Peyer's patch (tissue), 4 donors: Measurements from ENCODE around the gene F2RL2. TPM values are rescaled to one million over a fixed set of nuclear protein-coding genes. Genes with fewer than 3 reads are reported as not detected.
A peak's percentile ranks its signal among the peaks of the same experiment; 100 is the strongest.

Experiments used
- DNase-seq, 3 donors: peaks; one replicate each; pipeline ENCODE4 v3.0.0-alpha.2; 2017 to 2019
- H3K27ac ChIP-seq, 4 donors: fragments of 200-600 bp; sonication (generic); one replicate each; pipeline ENCODE4 v1.5.1; 2016 to 2019
- H3K27me3 ChIP-seq, 2 donors: fragments of 200-600 bp; sonication (generic); one replicate each; pipeline ENCODE4 v1.5.1; 2019
- H3K36me3 ChIP-seq, 3 donors: fragments of 200-600 bp; sonication (generic); one replicate each; pipeline ENCODE4 v1.5.1; 2016 to 2019
- H3K4me1 ChIP-seq, 4 donors: fragments of 200-600 bp; sonication (generic); one replicate each; pipeline ENCODE4 v1.5.1; 2016 to 2019
- H3K4me3 ChIP-seq, 4 donors: fragments of 200-600 bp; sonication (generic); 1 replicate in 3 of 4; 2 replicates in 1 of 4; pipeline ENCODE4 v1.5.1; 2016 to 2019; ENCODE audit warnings: mild to moderate bottlenecking in 1 of 4
- H3K9me3 ChIP-seq, 4 donors: fragments of 200-600 bp; sonication (generic); one replicate each; pipeline ENCODE4 v1.5.1; 2016 to 2019; ENCODE audit warnings: mild to moderate bottlenecking in 1 of 4
- CTCF ChIP-seq, 6 experiments: fragments of 450-650 bp in 4 of 6; fragments of 200-600 bp in 2 of 6; sonication (generic) in 1 of 6; IDR thresholded peaks; one replicate each; pipeline ENCODE4 v1.5.1; 2017 to 2019; ENCODE audit warnings: antibody characterized with exemption in 6 of 6, mild to moderate bottlenecking in 3 of 6, moderate library complexity in 1 of 6
- POLR2A ChIP-seq, 2 donors: fragments of 450-650 bp; IDR thresholded peaks; one replicate each; pipeline ENCODE4 v1.5.1; 2017; ENCODE audit warnings: antibody characterized with exemption in 2 of 2, mild to moderate bottlenecking in 2 of 2, moderate library complexity in 2 of 2
- total RNA-seq, 4 donors: library from RNA; depleted of rRNA; stranded (reverse); fragments of >200 nt; gene quantifications; one replicate each; pipeline ENCODE4 v1.1.0, GENCODE V29; 2016

The F2RL2 gene
- total RNA-seq: 1 to 10 TPM in 3 of 4 donors, under 1 TPM in 1; 0.70 to 3.3 (median 1.1) TPM

GRCh38 chr5:76622973-76623596 is at the start of gene F2RL2:
Gene F2RL2 (minus strand): TSS chr5:76623403. CDS start chr5:76623230, 173 bp downstream.
- Histone ChIP-seq H3K4me1 (no peaks in the 10 kb centered on the region), H3K36me3 (peaks cover 0 to 8% (median 0%) of the 10 kb centered on the region in 3 donors), H3K9me3 (no peaks in the 10 kb centered on the region), H3K27ac (peak within 1 kb of the TSS in 1 of 4 donors; percentile 2), H3K4me3 (no peak within 1 kb of the TSS), H3K27me3 (no peaks in the 10 kb centered on the region)
- DNase-seq: no peak
- no peak for TF ChIP-seq CTCF (IDR thresholded peaks at IDR 0.05)

GRCh38 chr5:76672242-76672641 is 49.0 kb upstream of the F2RL2 start:
- no peak for DNase-seq
- H3K4me1 ChIP-seq: no peaks in the 10 kb centered on the region
- TF ChIP-seq CTCF (IDR thresholded peaks at IDR 0.05) (no peak), POLR2A (IDR thresholded peaks at IDR 0.05) (no peak)
- H3K27me3 ChIP-seq: no peaks in the 10 kb centered on the region
- no peak overlapping the region for H3K4me3 ChIP-seq
- no peaks in the 10 kb centered on the region for H3K9me3 ChIP-seq
- H3K36me3 ChIP-seq: peaks cover 0 to 41% (median 0%) of the 10 kb centered on the region in 3 donors
- H3K27ac ChIP-seq: no peak overlapping the region

GRCh38 chr5:76670508-76670907 is 47.3 kb upstream of the F2RL2 start:
- H3K9me3 ChIP-seq: no peaks in the 10 kb centered on the region
- peaks cover 0 to 35% (median 0%) of the 10 kb centered on the region in 3 donors for H3K36me3 ChIP-seq
- H3K4me1 ChIP-seq: no peaks in the 10 kb centered on the region
- H3K27ac ChIP-seq: no peak overlapping the region
- DNase-seq: no peak
- TF ChIP-seq POLR2A (IDR thresholded peaks at IDR 0.05) (no peak), CTCF (IDR thresholded peaks at IDR 0.05) (no peak)
- no peaks in the 10 kb centered on the region for H3K27me3 ChIP-seq
- H3K4me3 ChIP-seq: no peak overlapping the region

GRCh38 chr5:76669245-76669644 is 46.0 kb upstream of the F2RL2 start:
- H3K4me1 ChIP-seq: no peaks in the 10 kb centered on the region
- TF ChIP-seq CTCF (IDR thresholded peaks at IDR 0.05) (no peak), POLR2A (IDR thresholded peaks at IDR 0.05) (no peak)
- H3K4me3 ChIP-seq: no peak overlapping the region
- no peaks in the 10 kb centered on the region for H3K9me3 ChIP-seq
- H3K36me3 ChIP-seq: peaks cover 0 to 34% (median 0%) of the 10 kb centered on the region in 3 donors
- no peaks in the 10 kb centered on the region for H3K27me3 ChIP-seq
- H3K27ac ChIP-seq: no peak overlapping the region
- DNase-seq: no peak

- peaks cover 0 to 34% (median 0%) of the 10 kb centered on the region in 3 donors for H3K36me3 ChIP-seq
- H3K4me1 ChIP-seq: no peaks in the 10 kb centered on the region
- TF ChIP-seq POLR2A (IDR thresholded peaks at IDR 0.05): no peak
- TF ChIP-seq CTCF (IDR thresholded peaks at IDR 0.05): no peak
Observed at GRCh38 chr5:76667495-76667894, 44.3 kb upstream of the F2RL2 start.

More at GRCh38 chr5:76667495-76667894, 44.3 kb upstream of the F2RL2 start:
- H3K9me3 ChIP-seq: no peaks in the 10 kb centered on the region
- DNase-seq: no peak
- no peak overlapping the region for H3K27ac ChIP-seq
- H3K27me3 ChIP-seq: no peaks in the 10 kb centered on the region
- H3K4me3 ChIP-seq: no peak overlapping the region
